H9 (cell line): ENCODE data around the gene PTPRK. TPM values are rescaled to one million over a fixed set of nuclear protein-coding genes. Genes with fewer than 3 reads are reported as not detected.

Experiments used
- DNase-seq: peaks from one replicate; pipeline ENCODE4 v3.0.0-alpha.2; 2017
- H2AFZ ChIP-seq: one replicate; pipeline ENCODE4 v1.6.1; 2013; ENCODE audit warnings: mild to moderate bottlenecking, low read length, control low read depth, moderate library complexity
- H2AK5ac ChIP-seq: 2 replicates; pipeline ENCODE4 v1.6.1; 2013; ENCODE audit warnings: low read length, control low read depth, mixed read lengths; ENCODE audit not compliant: insufficient read length
- H2BK120ac ChIP-seq: one replicate; pipeline ENCODE4 v1.6.1; 2013; ENCODE audit warnings: low read depth, mild to moderate bottlenecking, low read length, control low read depth, inconsistent platforms; ENCODE audit not compliant: poor library complexity, severe bottlenecking
- H2BK12ac ChIP-seq: 2 replicates; pipeline ENCODE4 v1.6.1; 2013; ENCODE audit warnings: low read length, control low read depth, mixed read lengths, low read depth; ENCODE audit not compliant: insufficient read length
- H2BK15ac ChIP-seq: 2 replicates; pipeline ENCODE4 v1.6.1; 2013; ENCODE audit warnings: low read depth, low read length, control low read depth
- H2BK20ac ChIP-seq: one replicate; pipeline ENCODE4 v1.6.1; 2013; ENCODE audit warnings: low read depth, mild to moderate bottlenecking, low read length, control low read depth, inconsistent platforms; ENCODE audit not compliant: poor library complexity, severe bottlenecking
- H2BK5ac ChIP-seq: 2 replicates; pipeline ENCODE4 v1.6.1; 2013; ENCODE audit warnings: low read length, control low read depth, mixed read lengths; ENCODE audit not compliant: insufficient read length
- H3K14ac ChIP-seq: 2 replicates; pipeline ENCODE4 v1.6.1; 2013; ENCODE audit warnings: low read length, control low read depth; ENCODE audit not compliant: insufficient read depth
- H3K18ac ChIP-seq: 2 replicates; pipeline ENCODE4 v1.6.1; 2013; ENCODE audit warnings: low read depth, mild to moderate bottlenecking, mixed read lengths, low read length, control low read depth; ENCODE audit not compliant: insufficient read length
- H3K23ac ChIP-seq: 2 replicates; pipeline ENCODE4 v1.6.1; 2013; ENCODE audit warnings: low read length, control low read depth, mixed read lengths, low read depth; ENCODE audit not compliant: insufficient read length
- H3K23me2 ChIP-seq: 2 replicates; pipeline ENCODE4 v1.6.1; 2013; ENCODE audit warnings: low read depth, mild to moderate bottlenecking, mixed read lengths, low read length, control low read depth; ENCODE audit not compliant: insufficient read length, poor library complexity, severe bottlenecking
- H3K27ac ChIP-seq: 2 replicates; pipeline ENCODE4 v1.5.1; 2013; ENCODE audit warnings: low read length, control low read depth, mixed read lengths, low read depth; ENCODE audit not compliant: insufficient read length
- H3K27me3 ChIP-seq: 2 replicates; pipeline ENCODE4 v1.6.1; 2013; ENCODE audit warnings: low read length, control low read depth, inconsistent platforms; ENCODE audit not compliant: insufficient read depth
- H3K4ac ChIP-seq: 2 replicates; pipeline ENCODE4 v1.6.1; 2013; ENCODE audit warnings: low read depth, mild to moderate bottlenecking, control low read depth, inconsistent platforms, low read length, moderate library complexity
- H3K4me1 ChIP-seq: 2 replicates; pipeline ENCODE4 v1.6.1; 2013; ENCODE audit warnings: low read length, control low read depth, inconsistent platforms; ENCODE audit not compliant: insufficient read depth
- H3K4me2 ChIP-seq: 2 replicates; pipeline ENCODE4 v1.6.1; 2013; ENCODE audit warnings: low read length, control low read depth, mixed read lengths; ENCODE audit not compliant: insufficient read length, insufficient read depth
- H3K56ac ChIP-seq: 2 replicates; pipeline ENCODE4 v1.6.1; 2013; ENCODE audit warnings: low read depth, mild to moderate bottlenecking, mixed read lengths, low read length, control low read depth; ENCODE audit not compliant: insufficient read length
- H3K79me1 ChIP-seq: 2 replicates; pipeline ENCODE4 v1.6.1; 2013; ENCODE audit warnings: low read depth, mild to moderate bottlenecking, moderate library complexity, low read length, control low read depth, inconsistent platforms; ENCODE audit not compliant: insufficient read depth, poor library complexity, severe bottlenecking
- H3K79me2 ChIP-seq: 2 replicates; pipeline ENCODE4 v1.6.1; 2013; ENCODE audit warnings: low read length, control low read depth, inconsistent platforms; ENCODE audit not compliant: insufficient read depth
- H3K9ac ChIP-seq: 2 replicates; pipeline ENCODE4 v1.6.1; 2013; ENCODE audit warnings: low read length, control low read depth, mixed read lengths; ENCODE audit not compliant: insufficient read length; ENCODE audit errors: extremely low read depth
- H3K9me3 ChIP-seq: one replicate; pipeline ENCODE4 v1.6.1; 2013; ENCODE audit warnings: low read depth, low read length, inconsistent platforms; ENCODE audit not compliant: control insufficient read depth
- H3T11ph ChIP-seq: one replicate; pipeline ENCODE4 v1.6.1; 2013; ENCODE audit warnings: mild to moderate bottlenecking, low read length, control low read depth, inconsistent platforms
- H4K20me1 ChIP-seq: one replicate; pipeline ENCODE4 v1.6.1; 2013; ENCODE audit not compliant: control insufficient read depth, insufficient read length, insufficient read depth
- H4K5ac ChIP-seq: 2 replicates; pipeline ENCODE4 v1.6.1; 2013; ENCODE audit warnings: low read depth, mild to moderate bottlenecking, mixed read lengths, low read length, control low read depth; ENCODE audit not compliant: insufficient read length
- H4K8ac ChIP-seq: replicated peaks from 2 replicates; pipeline ENCODE4 v1.6.1; 2013; ENCODE audit warnings: low read length, control low read depth, mixed read lengths, low read depth; ENCODE audit not compliant: insufficient read length
- H4K91ac ChIP-seq: 2 replicates; pipeline ENCODE4 v1.6.1; 2013; ENCODE audit warnings: low read depth, mild to moderate bottlenecking, moderate library complexity, mixed read lengths, low read length, control low read depth; ENCODE audit not compliant: insufficient read length
- H3K27ac Mint-ChIP-seq, 3 experiments: 2 replicates in 2 of 3; 3 replicates in 1 of 3; pipeline ENCODE4 v1.8.0; 2020 to 2021; ENCODE audit warnings: mixed read lengths in 3 of 3, mild to moderate bottlenecking in 1 of 3, moderate library complexity in 1 of 3
- H3K27me3 Mint-ChIP-seq: 2 replicates; pipeline ENCODE4 v1.8.0; 2021; ENCODE audit warnings: low read depth, mild to moderate bottlenecking, moderate library complexity, mixed read lengths
- H3K36me3 Mint-ChIP-seq, 3 experiments: 2 replicates in 2 of 3; 3 replicates in 1 of 3; pipeline ENCODE4 v1.8.0; 2020 to 2021; ENCODE audit warnings: low read depth in 3 of 3, mixed read lengths in 3 of 3; ENCODE audit not compliant: insufficient read depth in 1 of 3
- H3K4me1 Mint-ChIP-seq, 2 experiments: 2 replicates each; pipeline ENCODE4 v1.8.0; 2020; ENCODE audit warnings: mixed read lengths in 2 of 2
- H3K4me3 Mint-ChIP-seq, 2 experiments: 2 replicates in 1 of 2; 3 replicates in 1 of 2; pipeline ENCODE4 v1.8.0; 2020 to 2021; ENCODE audit warnings: mild to moderate bottlenecking in 2 of 2, mixed read lengths in 2 of 2, moderate library complexity in 1 of 2
- H3K9me3 Mint-ChIP-seq, 2 experiments: 2 replicates in 1 of 2; 3 replicates in 1 of 2; pipeline ENCODE4 v1.8.0; 2020; ENCODE audit warnings: mild to moderate bottlenecking in 2 of 2, mixed read lengths in 2 of 2, moderate library complexity in 1 of 2
- WGBS: extraction: QIAGEN DNeasy Blood & Tissue Kit; methylation state at CpG from one replicate; pipeline ENCODE4 v1.1.7; 2013; ENCODE audit warnings: missing lambda C conversion rate, low lambda C conversion rate, mixed read lengths; ENCODE audit not compliant: insufficient read length; ENCODE audit errors: extremely low coverage; 5-methylcytosine and 5-hydroxymethylcytosine counted together
- total RNA-seq: library from RNA; stranded (reverse); gene quantifications from 2 replicates; pipeline ENCODE4 v1.2.1, GENCODE V29; 2021
- TF ChIP-seq, protein P1 (sequence below): fragments of 200-600 bp; sonication (generic); conservative IDR thresholded peaks from 3 replicates; pipeline ENCODE4 v1.8.0; 2021; ENCODE audit warnings: antibody characterized with exemption, mild to moderate bottlenecking

The PTPRK gene
- total RNA-seq, 1 experiment from 2014 or later = 47.9 TPM

DNA sequence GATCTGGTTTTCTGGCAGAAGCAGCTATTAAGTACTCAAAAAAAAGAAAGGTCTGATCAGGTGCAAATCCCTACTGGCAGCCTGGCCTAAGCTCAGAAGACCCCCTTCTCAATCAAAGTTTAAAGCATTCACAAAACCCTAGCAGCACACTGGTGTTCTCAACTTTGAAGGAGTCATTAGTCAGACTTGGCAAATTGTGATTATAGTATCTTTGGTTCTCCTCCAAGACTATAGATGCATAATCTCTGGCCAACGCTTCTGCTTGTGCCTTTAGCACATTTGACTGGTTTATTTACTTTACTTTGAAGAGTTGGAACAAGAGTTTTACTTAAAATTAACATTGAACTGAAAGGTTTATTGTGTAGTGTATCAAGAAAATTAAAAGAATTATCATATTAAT, 248.9 kb downstream of the PTPRK start:
- H3K14ac ChIP-seq = no peak overlapping the region
- H2BK120ac ChIP-seq = no peak overlapping the region
- H3T11ph ChIP-seq = no peak overlapping the region
- no peak overlapping the region for H2BK20ac ChIP-seq
- WGBS = no CpG with 5 or more reads among the region's 1 CpG
- TF ChIP-seq, protein P1, sequence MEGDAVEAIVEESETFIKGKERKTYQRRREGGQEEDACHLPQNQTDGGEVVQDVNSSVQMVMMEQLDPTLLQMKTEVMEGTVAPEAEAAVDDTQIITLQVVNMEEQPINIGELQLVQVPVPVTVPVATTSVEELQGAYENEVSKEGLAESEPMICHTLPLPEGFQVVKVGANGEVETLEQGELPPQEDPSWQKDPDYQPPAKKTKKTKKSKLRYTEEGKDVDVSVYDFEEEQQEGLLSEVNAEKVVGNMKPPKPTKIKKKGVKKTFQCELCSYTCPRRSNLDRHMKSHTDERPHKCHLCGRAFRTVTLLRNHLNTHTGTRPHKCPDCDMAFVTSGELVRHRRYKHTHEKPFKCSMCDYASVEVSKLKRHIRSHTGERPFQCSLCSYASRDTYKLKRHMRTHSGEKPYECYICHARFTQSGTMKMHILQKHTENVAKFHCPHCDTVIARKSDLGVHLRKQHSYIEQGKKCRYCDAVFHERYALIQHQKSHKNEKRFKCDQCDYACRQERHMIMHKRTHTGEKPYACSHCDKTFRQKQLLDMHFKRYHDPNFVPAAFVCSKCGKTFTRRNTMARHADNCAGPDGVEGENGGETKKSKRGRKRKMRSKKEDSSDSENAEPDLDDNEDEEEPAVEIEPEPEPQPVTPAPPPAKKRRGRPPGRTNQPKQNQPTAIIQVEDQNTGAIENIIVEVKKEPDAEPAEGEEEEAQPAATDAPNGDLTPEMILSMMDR = no peak
- H3K27ac ChIP-seq = no peak overlapping the region
- no peak overlapping the region for H2BK15ac ChIP-seq
- Mint-ChIP-seq H3K4me3 (no peak overlapping the region), H3K4me1 (no peaks in the 10 kb centered on the region), H3K27ac (no peak overlapping the region), H3K36me3 (no peaks in the 10 kb centered on the region), H3K27me3 (no peaks in the 10 kb centered on the region), H3K9me3 (no peaks in the 10 kb centered on the region)
- no peak overlapping the region for H2AK5ac ChIP-seq
- H4K8ac ChIP-seq = no peak overlapping the region
- H3K4ac ChIP-seq = no peak overlapping the region
- H2BK12ac ChIP-seq = no peak overlapping the region
- no peak overlapping the region for H2BK5ac ChIP-seq
- no peak overlapping the region for H2AFZ ChIP-seq
- no peaks in the 10 kb centered on the region for H3K23me2 ChIP-seq
- H3K23ac ChIP-seq = no peak overlapping the region
- no peak overlapping the region for H4K91ac ChIP-seq
- peaks cover 2% of the 10 kb centered on the region for H3K79me1 ChIP-seq
- no peaks in the 10 kb centered on the region for H4K20me1 ChIP-seq
- no peak overlapping the region for H3K9ac ChIP-seq
- H3K27me3 ChIP-seq = no peaks in the 10 kb centered on the region
- H3K79me2 ChIP-seq = no peaks in the 10 kb centered on the region
- no peak overlapping the region for H4K5ac ChIP-seq
- no peak overlapping the region for H3K4me2 ChIP-seq
- H3K9me3 ChIP-seq = no peaks in the 10 kb centered on the region
- H3K56ac ChIP-seq = no peak overlapping the region
- H3K18ac ChIP-seq = no peak overlapping the region
- no peak for DNase-seq
- no peaks in the 10 kb centered on the region for H3K4me1 ChIP-seq
